ENCODE measurements around the gene ANKDD1B. TPM values are rescaled to one million over a fixed set of nuclear protein-coding genes. Genes with fewer than 3 reads are reported as not detected.

The ANKDD1B gene
- total and polyA plus RNA-seq, 9 of the 15 experiments (the other 6 are each of a cell fraction or from before 2014, with no cell fraction given): 0.04 to 0.29 (median 0.18) TPM; not detected in 1

GRCh38 chr5:75717082-75717922 is 106.0 kb downstream of the ANKDD1B start, which contains the start of gene POC5 (continued):
- no peak for TF ChIP-seq CREBBP (IDR thresholded peaks at IDR 0.05; ENCODE audit: low read depth, low read length)
- no peak for TF ChIP-seq SRSF1 (IDR thresholded peaks at IDR 0.05; ENCODE audit: low read depth, low read length)
- TF ChIP-seq WHSC1 (IDR thresholded peaks at IDR 0.05; ENCODE audit: low read length): no peak
- TF ChIP-seq, protein P1, sequence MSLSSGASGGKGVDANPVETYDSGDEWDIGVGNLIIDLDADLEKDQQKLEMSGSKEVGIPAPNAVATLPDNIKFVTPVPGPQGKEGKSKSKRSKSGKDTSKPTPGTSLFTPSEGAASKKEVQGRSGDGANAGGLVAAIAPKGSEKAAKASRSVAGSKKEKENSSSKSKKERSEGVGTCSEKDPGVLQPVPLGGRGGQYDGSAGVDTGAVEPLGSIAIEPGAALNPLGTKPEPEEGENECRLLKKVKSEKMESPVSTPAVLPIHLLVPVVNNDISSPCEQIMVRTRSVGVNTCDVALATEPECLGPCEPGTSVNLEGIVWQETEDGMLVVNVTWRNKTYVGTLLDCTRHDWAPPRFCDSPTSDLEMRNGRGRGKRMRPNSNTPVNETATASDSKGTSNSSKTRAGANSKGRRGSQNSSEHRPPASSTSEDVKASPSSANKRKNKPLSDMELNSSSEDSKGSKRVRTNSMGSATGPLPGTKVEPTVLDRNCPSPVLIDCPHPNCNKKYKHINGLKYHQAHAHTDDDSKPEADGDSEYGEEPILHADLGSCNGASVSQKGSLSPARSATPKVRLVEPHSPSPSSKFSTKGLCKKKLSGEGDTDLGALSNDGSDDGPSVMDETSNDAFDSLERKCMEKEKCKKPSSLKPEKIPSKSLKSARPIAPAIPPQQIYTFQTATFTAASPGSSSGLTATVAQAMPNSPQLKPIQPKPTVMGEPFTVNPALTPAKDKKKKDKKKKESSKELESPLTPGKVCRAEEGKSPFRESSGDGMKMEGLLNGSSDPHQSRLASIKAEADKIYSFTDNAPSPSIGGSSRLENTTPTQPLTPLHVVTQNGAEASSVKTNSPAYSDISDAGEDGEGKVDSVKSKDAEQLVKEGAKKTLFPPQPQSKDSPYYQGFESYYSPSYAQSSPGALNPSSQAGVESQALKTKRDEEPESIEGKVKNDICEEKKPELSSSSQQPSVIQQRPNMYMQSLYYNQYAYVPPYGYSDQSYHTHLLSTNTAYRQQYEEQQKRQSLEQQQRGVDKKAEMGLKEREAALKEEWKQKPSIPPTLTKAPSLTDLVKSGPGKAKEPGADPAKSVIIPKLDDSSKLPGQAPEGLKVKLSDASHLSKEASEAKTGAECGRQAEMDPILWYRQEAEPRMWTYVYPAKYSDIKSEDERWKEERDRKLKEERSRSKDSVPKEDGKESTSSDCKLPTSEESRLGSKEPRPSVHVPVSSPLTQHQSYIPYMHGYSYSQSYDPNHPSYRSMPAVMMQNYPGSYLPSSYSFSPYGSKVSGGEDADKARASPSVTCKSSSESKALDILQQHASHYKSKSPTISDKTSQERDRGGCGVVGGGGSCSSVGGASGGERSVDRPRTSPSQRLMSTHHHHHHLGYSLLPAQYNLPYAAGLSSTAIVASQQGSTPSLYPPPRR (CRISPR knock-in tag; IDR thresholded peaks at IDR 0.05; ENCODE audit: borderline replicate concordance): no peak
- TF ChIP-seq, protein P2, sequence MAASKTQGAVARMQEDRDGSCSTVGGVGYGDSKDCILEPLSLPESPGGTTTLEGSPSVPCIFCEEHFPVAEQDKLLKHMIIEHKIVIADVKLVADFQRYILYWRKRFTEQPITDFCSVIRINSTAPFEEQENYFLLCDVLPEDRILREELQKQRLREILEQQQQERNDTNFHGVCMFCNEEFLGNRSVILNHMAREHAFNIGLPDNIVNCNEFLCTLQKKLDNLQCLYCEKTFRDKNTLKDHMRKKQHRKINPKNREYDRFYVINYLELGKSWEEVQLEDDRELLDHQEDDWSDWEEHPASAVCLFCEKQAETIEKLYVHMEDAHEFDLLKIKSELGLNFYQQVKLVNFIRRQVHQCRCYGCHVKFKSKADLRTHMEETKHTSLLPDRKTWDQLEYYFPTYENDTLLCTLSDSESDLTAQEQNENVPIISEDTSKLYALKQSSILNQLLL (CRISPR knock-in tag; IDR thresholded peaks at IDR 0.05; ENCODE audit: borderline replicate concordance): no peak
- no peak for TF ChIP-seq POLR3G (IDR thresholded peaks at IDR 0.05; ENCODE audit: extremely low read depth, insufficient read length, insufficient replicate concordance)
- no peak for TF ChIP-seq HDAC8 (tag; IDR thresholded peaks at IDR 0.05)
- no peak for TF ChIP-seq GABPB2 (CRISPR knock-in tag; conservative IDR thresholded peaks at IDR 0.05)
- peak; percentile 76 for TF ChIP-seq DIDO1 (tag; IDR thresholded peaks at IDR 0.05; ENCODE audit: low read depth)
- TF ChIP-seq ZBTB5 (IDR thresholded peaks at IDR 0.05): no peak
- TF ChIP-seq ETS2 (tag; IDR thresholded peaks at IDR 0.05; ENCODE audit: borderline replicate concordance, poor library complexity, severe bottlenecking): no peak
- TF ChIP-seq GABPB1 (CRISPR knock-in tag; IDR thresholded peaks at IDR 0.05): peak; percentile 90; the same call in 1 of the 2 replicates
- peak in 1 of 3 experiments; percentile 18 for TF ChIP-seq YY1 (IDR thresholded peaks at IDR 0.05; ENCODE audit: borderline replicate concordance in 1 of 3, control insufficient read depth in 1 of 3, extremely low read depth in 1 of 3, insufficient read depth in 3 of 3, insufficient read length in 1 of 3, insufficient replicate concordance in 2 of 3, low read depth in 1 of 3, low read length in 2 of 3)
- TF ChIP-seq HEY1 (CRISPR knock-in tag; IDR thresholded peaks at IDR 0.05; ENCODE audit: borderline replicate concordance): no peak
- no peak for TF ChIP-seq BDP1 (IDR thresholded peaks at IDR 0.05; ENCODE audit: insufficient read depth, insufficient read length)
- no peak for TF ChIP-seq ZNF174 (CRISPR knock-in tag; IDR thresholded peaks at IDR 0.05)

Measured in K562 (cell line).